ENCODE measurements around the gene MYOM3. TPM values are rescaled to one million over a fixed set of nuclear protein-coding genes. Genes with fewer than 3 reads are reported as not detected.

MYOM3 gene
- total and polyA plus RNA-seq, 2 of the 13 experiments (the other 11 are each of a cell fraction or from before 2014, with no cell fraction given), result 5.8 to 15.3 TPM

GRCh38 chr1:24111996-24112779 is at the start of gene MYOM3 (continued):
- TF ChIP-seq ZNF224 (CRISPR knock-in tag; IDR thresholded peaks at IDR 0.05) (no peak), ZSCAN21 (CRISPR knock-in tag; IDR thresholded peaks at IDR 0.05; ENCODE audit: borderline replicate concordance) (no peak), ZFP36L2 (CRISPR knock-in tag; IDR thresholded peaks at IDR 0.05) (no peak), ZNF614 (CRISPR knock-in tag; IDR thresholded peaks at IDR 0.05; ENCODE audit: borderline replicate concordance) (no peak), E2F5 (CRISPR knock-in tag; conservative IDR thresholded peaks at IDR 0.05) (no peak), ZNF589 (CRISPR knock-in tag; conservative IDR thresholded peaks at IDR 0.05) (no peak), FOXJ3 (CRISPR knock-in tag; IDR thresholded peaks at IDR 0.05; ENCODE audit: borderline replicate concordance) (no peak), GABPA (IDR thresholded peaks at IDR 0.05; ENCODE audit: low read depth, low read length) (no peak), GABPA (CRISPR knock-in tag; IDR thresholded peaks at IDR 0.05; ENCODE audit: low read depth) (no peak), PHF8 (CRISPR knock-in tag; IDR thresholded peaks at IDR 0.05) (0 out of 2 replicates have a peak, but pooled peaks have one; percentile 32), HINFP (CRISPR knock-in tag; IDR thresholded peaks at IDR 0.05; ENCODE audit: low read depth) (no peak), ZNF136 (CRISPR knock-in tag; IDR thresholded peaks at IDR 0.05; ENCODE audit: low read depth) (no peak), THAP11 (CRISPR knock-in tag; IDR thresholded peaks at IDR 0.05) (no peak), GPBP1L1 (CRISPR knock-in tag; IDR thresholded peaks at IDR 0.05) (no peak), ZFX (CRISPR knock-in tag; IDR thresholded peaks at IDR 0.05; ENCODE audit: low read depth) (peak; percentile 43; the same call in 1 of the 2 replicates), BORCS8-MEF2B (CRISPR knock-in tag; IDR thresholded peaks at IDR 0.05) (no peak), ZNF256 (CRISPR knock-in tag; conservative IDR thresholded peaks at IDR 0.05) (no peak), ZBTB38 (CRISPR knock-in tag; IDR thresholded peaks at IDR 0.05) (peak; percentile 44; the same call in 1 of the 2 replicates), TEAD3 (CRISPR knock-in tag; optimal IDR thresholded peaks at IDR 0.05; ENCODE audit: borderline replicate concordance) (peak; percentile 7), KLF13 (CRISPR knock-in tag; IDR thresholded peaks at IDR 0.05) (no peak), NFRKB (IDR thresholded peaks at IDR 0.05) (no peak), YEATS4 (CRISPR knock-in tag; IDR thresholded peaks at IDR 0.05; ENCODE audit: borderline replicate concordance) (no peak)
- TF ChIP-seq, protein P1, sequence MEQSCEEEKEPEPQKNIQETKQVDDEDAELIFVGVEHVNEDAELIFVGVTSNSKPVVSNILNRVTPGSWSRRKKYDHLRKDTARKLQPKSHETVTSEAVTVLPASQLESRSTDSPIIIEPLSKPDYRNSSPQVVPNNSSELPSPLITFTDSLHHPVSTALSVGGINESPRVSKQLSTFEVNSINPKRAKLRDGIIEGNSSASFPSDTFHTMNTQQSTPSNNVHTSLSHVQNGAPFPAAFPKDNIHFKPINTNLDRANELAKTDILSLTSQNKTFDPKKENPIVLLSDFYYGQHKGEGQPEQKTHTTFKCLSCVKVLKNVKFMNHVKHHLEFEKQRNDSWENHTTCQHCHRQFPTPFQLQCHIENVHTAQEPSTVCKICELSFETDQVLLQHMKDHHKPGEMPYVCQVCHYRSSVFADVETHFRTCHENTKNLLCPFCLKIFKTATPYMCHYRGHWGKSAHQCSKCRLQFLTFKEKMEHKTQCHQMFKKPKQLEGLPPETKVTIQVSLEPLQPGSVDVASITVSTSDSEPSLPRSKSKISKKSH (CRISPR knock-in tag; IDR thresholded peaks at IDR 0.05; ENCODE audit: borderline replicate concordance), result no peak
- TF ChIP-seq, protein P2, sequence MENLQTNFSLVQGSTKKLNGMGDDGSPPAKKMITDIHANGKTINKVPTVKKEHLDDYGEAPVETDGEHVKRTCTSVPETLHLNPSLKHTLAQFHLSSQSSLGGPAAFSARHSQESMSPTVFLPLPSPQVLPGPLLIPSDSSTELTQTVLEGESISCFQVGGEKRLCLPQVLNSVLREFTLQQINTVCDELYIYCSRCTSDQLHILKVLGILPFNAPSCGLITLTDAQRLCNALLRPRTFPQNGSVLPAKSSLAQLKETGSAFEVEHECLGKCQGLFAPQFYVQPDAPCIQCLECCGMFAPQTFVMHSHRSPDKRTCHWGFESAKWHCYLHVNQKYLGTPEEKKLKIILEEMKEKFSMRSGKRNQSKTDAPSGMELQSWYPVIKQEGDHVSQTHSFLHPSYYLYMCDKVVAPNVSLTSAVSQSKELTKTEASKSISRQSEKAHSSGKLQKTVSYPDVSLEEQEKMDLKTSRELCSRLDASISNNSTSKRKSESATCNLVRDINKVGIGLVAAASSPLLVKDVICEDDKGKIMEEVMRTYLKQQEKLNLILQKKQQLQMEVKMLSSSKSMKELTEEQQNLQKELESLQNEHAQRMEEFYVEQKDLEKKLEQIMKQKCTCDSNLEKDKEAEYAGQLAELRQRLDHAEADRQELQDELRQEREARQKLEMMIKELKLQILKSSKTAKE (CRISPR knock-in tag; IDR thresholded peaks at IDR 0.05; ENCODE audit: borderline replicate concordance), result no peak

All from HepG2 (cell line).